ENCODE results near the gene NDE1.

NDE1 gene

GRCh38 chr16:15699819-15700218 is 49.8 kb downstream of the NDE1 start:
- TF ChIP-seq CTCF (IDR thresholded peaks at IDR 0.05; ENCODE audit: low read length) (no peak), EZH2 (optimal IDR thresholded peaks at IDR 0.05; ENCODE audit: low read depth, low read length) (no peak), EZH2phosphoT487 (IDR thresholded peaks at IDR 0.05; ENCODE audit: low read length) (no peak)

GRCh38 chr16:15701367-15701766 is 51.3 kb downstream of the NDE1 start:
- Histone ChIP-seq H2AFZ (ENCODE audit: low read length) (no peak overlapping the region), H3K9ac (ENCODE audit: low read length) (no peak overlapping the region), H3K4me3 (ENCODE audit: low read length) (no peak overlapping the region), H3K79me2 (ENCODE audit: low read length) (0 out of 2 replicates have a peak, but pooled peaks cover 3% of the 10 kb centered on the region), H3K4me1 (ENCODE audit: low read length) (no peaks in the 10 kb centered on the region), H3F3A (ENCODE audit: insufficient read depth, low read length) (no peaks in the 10 kb centered on the region), H3K27ac (ENCODE audit: low read length) (no peak overlapping the region), H3K4me2 (ENCODE audit: low read depth, low read length) (no peak overlapping the region), H3K36me3 (replicated peaks; ENCODE audit: insufficient read depth, low read length) (peaks cover 7% of the 10 kb centered on the region), H3K9me2 (replicated peaks; ENCODE audit: insufficient read depth, low read length) (no peaks in the 10 kb centered on the region), H3K27me3 (replicated peaks; ENCODE audit: insufficient read depth, low read length) (no peaks in the 10 kb centered on the region), H3K9me3 (replicated peaks; ENCODE audit: insufficient read depth, low read length) (no peaks in the 10 kb centered on the region), H4K20me1 (ENCODE audit: insufficient read depth, low read length) (no peaks in the 10 kb centered on the region)
- no peak for DNase-seq
- TF ChIP-seq CTCF (IDR thresholded peaks at IDR 0.05; ENCODE audit: low read length), result no peak
- TF ChIP-seq EZH2 (optimal IDR thresholded peaks at IDR 0.05; ENCODE audit: low read depth, low read length), result no peak
- no peak for TF ChIP-seq EZH2phosphoT487 (IDR thresholded peaks at IDR 0.05; ENCODE audit: low read length)

More at GRCh38 chr16:15699819-15700218, 49.8 kb downstream of the NDE1 start:
- H3K79me2 ChIP-seq (ENCODE audit: low read length), result no peaks in the 10 kb centered on the region
- peaks cover 7% of the 10 kb centered on the region for H3K36me3 ChIP-seq (replicated peaks; ENCODE audit: insufficient read depth, low read length)
- no peaks in the 10 kb centered on the region for H3K9me2 ChIP-seq (replicated peaks; ENCODE audit: insufficient read depth, low read length)
- H3K4me1 ChIP-seq (ENCODE audit: low read length), result no peaks in the 10 kb centered on the region
- H3K4me3 ChIP-seq (ENCODE audit: low read length), result no peak overlapping the region
- no peak for DNase-seq
- H2AFZ ChIP-seq (ENCODE audit: low read length), result no peak overlapping the region
- no peaks in the 10 kb centered on the region for H3F3A ChIP-seq (ENCODE audit: insufficient read depth, low read length)
- H3K27me3 ChIP-seq (replicated peaks; ENCODE audit: insufficient read depth, low read length), result no peaks in the 10 kb centered on the region
- H3K27ac ChIP-seq (ENCODE audit: low read length), result no peak overlapping the region
- no peak overlapping the region for H3K9ac ChIP-seq (ENCODE audit: low read length)
- H3K9me3 ChIP-seq (replicated peaks; ENCODE audit: insufficient read depth, low read length), result no peaks in the 10 kb centered on the region
- H3K4me2 ChIP-seq (ENCODE audit: low read depth, low read length), result no peak overlapping the region
- no peaks in the 10 kb centered on the region for H4K20me1 ChIP-seq (ENCODE audit: insufficient read depth, low read length)

- no peak for DNase-seq
- Histone ChIP-seq H3K36me3 (replicated peaks; ENCODE audit: insufficient read depth, low read length) (peaks cover 3% of the 10 kb centered on the region), H3F3A (ENCODE audit: insufficient read depth, low read length) (no peaks in the 10 kb centered on the region), H2AFZ (ENCODE audit: low read length) (no peak overlapping the region), H3K4me2 (ENCODE audit: low read depth, low read length) (no peak overlapping the region), H3K4me1 (ENCODE audit: low read length) (no peaks in the 10 kb centered on the region), H4K20me1 (ENCODE audit: insufficient read depth, low read length) (no peaks in the 10 kb centered on the region), H3K4me3 (ENCODE audit: low read length) (no peak overlapping the region), H3K9ac (ENCODE audit: low read length) (no peak overlapping the region), H3K27ac (ENCODE audit: low read length) (no peak overlapping the region), H3K27me3 (replicated peaks; ENCODE audit: insufficient read depth, low read length) (no peaks in the 10 kb centered on the region), H3K9me2 (replicated peaks; ENCODE audit: insufficient read depth, low read length) (no peaks in the 10 kb centered on the region), H3K9me3 (replicated peaks; ENCODE audit: insufficient read depth, low read length) (no peaks in the 10 kb centered on the region), H3K79me2 (ENCODE audit: low read length) (0 out of 2 replicates have a peak, but pooled peaks cover 3% of the 10 kb centered on the region)
- TF ChIP-seq CTCF (IDR thresholded peaks at IDR 0.05; ENCODE audit: low read length) (no peak), EZH2phosphoT487 (IDR thresholded peaks at IDR 0.05; ENCODE audit: low read length) (no peak), EZH2 (optimal IDR thresholded peaks at IDR 0.05; ENCODE audit: low read depth, low read length) (no peak)
Measured at GRCh38 chr16:15701975-15702970, 52.2 kb downstream of the NDE1 start.
